Measurements from ENCODE around the gene NSMF.
"Not testable (repeated sequence)": the region's sequence is repeated elsewhere in the genome, so short reads cannot be mapped to it uniquely, and the experiment has no call there.

Gene NSMF

GRCh38 chr9:137474271-137474670, 15.1 kb upstream of the NSMF start:
- no peak for DNase-seq (ENCODE audit: insufficient read length, low spot score)
- TF ChIP-seq POLR2A (IDR thresholded peaks at IDR 0.05; ENCODE audit: low read depth, low read length) = no peak
- FAIRE-seq = no peak

GRCh38 chr9:137470785-137471184, 11.7 kb upstream of the NSMF start:
- TF ChIP-seq POLR2A (IDR thresholded peaks at IDR 0.05; ENCODE audit: low read depth, low read length) = no peak
- FAIRE-seq (no peak), DNase-seq (ENCODE audit: insufficient read length, low spot score) (no peak)

- no peak for DNase-seq (ENCODE audit: insufficient read length, low spot score)
- FAIRE-seq = no peak
- TF ChIP-seq POLR2A (IDR thresholded peaks at IDR 0.05; ENCODE audit: low read depth, low read length) = no peak
Measured at GRCh38 chr9:137467896-137468295, 8.8 kb upstream of the NSMF start.

- DNase-seq (ENCODE audit: insufficient read length, low spot score) (no peak), FAIRE-seq (no peak)
- no peak for TF ChIP-seq POLR2A (IDR thresholded peaks at IDR 0.05; ENCODE audit: low read depth, low read length)
Measured at GRCh38 chr9:137467161-137467581, 8.0 kb upstream of the NSMF start.

- FAIRE-seq; DNase-seq (ENCODE audit: insufficient read length, low spot score): not testable (repeated sequence)
Measured at GRCh38 chr9:137466389-137467085, 7.4 kb upstream of the NSMF start.

GRCh38 chr9:137465720-137466388, 6.7 kb upstream of the NSMF start:
- TF ChIP-seq POLR2A (IDR thresholded peaks at IDR 0.05; ENCODE audit: low read depth, low read length) = no peak
- no peak for FAIRE-seq
- DNase-seq (ENCODE audit: insufficient read length, low spot score) = no peak

- no peak for DNase-seq (ENCODE audit: insufficient read length, low spot score)
- TF ChIP-seq POLR2A (IDR thresholded peaks at IDR 0.05; ENCODE audit: low read depth, low read length) = no peak
- no peak for FAIRE-seq
Measured at GRCh38 chr9:137465000-137465719, 6.0 kb upstream of the NSMF start.

- DNase-seq (ENCODE audit: insufficient read length, low spot score) (no peak), FAIRE-seq (no peak)
- no peak for TF ChIP-seq POLR2A (IDR thresholded peaks at IDR 0.05; ENCODE audit: low read depth, low read length)
Measured at GRCh38 chr9:137464291-137464999, 5.3 kb upstream of the NSMF start.

GRCh38 chr9:137463931-137464290, 4.8 kb upstream of the NSMF start:
- FAIRE-seq = no peak
- DNase-seq (ENCODE audit: insufficient read length, low spot score) = no peak
- no peak for TF ChIP-seq POLR2A (IDR thresholded peaks at IDR 0.05; ENCODE audit: low read depth, low read length)

- FAIRE-seq = no peak
- TF ChIP-seq POLR2A (IDR thresholded peaks at IDR 0.05; ENCODE audit: low read depth, low read length) = no peak
- no peak for DNase-seq (ENCODE audit: insufficient read length, low spot score)
Measured at GRCh38 chr9:137462986-137463930, 4.1 kb upstream of the NSMF start.

GRCh38 chr9:137462396-137462985, 3.4 kb upstream of the NSMF start:
- FAIRE-seq = no peak

GRCh38 chr9:137461663-137462395, 2.7 kb upstream of the NSMF start:
- DNase-seq (ENCODE audit: insufficient read length, low spot score) = no peak
- no peak for TF ChIP-seq POLR2A (IDR thresholded peaks at IDR 0.05; ENCODE audit: low read depth, low read length)
- no peak for FAIRE-seq

More at GRCh38 chr9:137462396-137462985, 3.4 kb upstream of the NSMF start:
- no peak for DNase-seq (ENCODE audit: insufficient read length, low spot score)
- TF ChIP-seq POLR2A (IDR thresholded peaks at IDR 0.05; ENCODE audit: low read depth, low read length) = no peak

Data from H54 (cell line).